Hematopoietic multipotent progenitor cell (in vitro differentiated cells): ENCODE results near the gene S1PR2. TPM values are rescaled to one million over a fixed set of nuclear protein-coding genes. Genes with fewer than 3 reads are reported as not detected.
A peak's percentile ranks its signal among the peaks of the same experiment; 100 is the strongest.
"Not testable (repeated sequence)": the region's sequence is repeated elsewhere in the genome, so short reads cannot be mapped to it uniquely, and the experiment has no call there.

Experiments used
- DNase-seq, 3 donors: peaks; one replicate each; pipeline ENCODE4 v3.0.0-alpha.2; 2011 to 2015; ENCODE audit warnings: low read depth in 2 of 3, low spot score in 2 of 3
- small RNA-seq: library from RNA; depleted of rRNA; stranded (forward); fragments of <200 nt; gene quantifications from one replicate; pipeline ENCODE3, GENCODE V24; 2012
- total RNA-seq: library from RNA; depleted of rRNA; stranded (reverse); fragments of >200 nt; gene quantifications from one replicate; pipeline ENCODE4 v1.2.3, GENCODE V29; 2012

S1PR2 gene
- total RNA-seq, 1 donor, result 6.7 TPM

GRCh38 chr19:10194500-10195198, 36.5 kb downstream of the S1PR2 start, which contains the start of gene DNMT1:
DNMT1 (minus strand) TSS chr19:10194953; CDS start chr19:10194899, 54 bp downstream.
- peak; percentile 86 to 97 (median 97) for DNase-seq

DNA sequence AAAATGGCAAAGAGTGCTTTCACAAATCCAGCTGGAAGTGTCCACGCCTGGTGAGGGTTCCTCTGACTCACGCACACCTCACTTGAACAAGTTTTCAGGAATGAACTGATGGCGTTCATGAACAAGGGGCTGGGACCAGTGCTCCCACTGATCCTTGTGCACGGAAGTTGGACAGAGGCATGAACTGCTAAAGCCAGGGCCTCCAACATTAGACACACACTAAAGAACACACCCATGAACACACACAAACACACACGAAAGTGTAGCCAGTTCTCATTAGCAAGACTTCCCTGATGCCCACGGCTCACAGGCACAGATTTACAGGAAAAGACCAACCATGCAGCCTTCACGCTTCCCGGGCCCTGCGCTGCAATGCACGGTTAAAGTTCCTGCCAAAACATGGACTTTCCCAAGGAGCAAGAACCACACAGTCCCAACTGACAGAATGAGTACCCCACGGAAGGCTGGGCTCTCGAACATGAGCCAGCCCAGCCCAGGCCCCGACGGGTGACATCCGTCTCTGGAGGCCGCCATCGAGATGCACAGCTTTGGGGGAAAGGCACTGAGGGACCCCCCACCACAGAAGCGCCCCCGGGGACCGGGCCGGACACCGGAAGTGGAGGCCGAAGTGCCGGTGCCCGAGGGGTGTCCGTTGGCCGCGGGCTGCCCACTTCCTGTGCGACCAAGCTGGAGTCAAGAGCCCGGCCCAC, 37.2 kb downstream of the S1PR2 start:
- DNase-seq, result peak in 1 of 3 donors; percentile 9

GRCh38 chr19:10192922-10193321, 38.2 kb downstream of the S1PR2 start:
- no peak for DNase-seq

DNA sequence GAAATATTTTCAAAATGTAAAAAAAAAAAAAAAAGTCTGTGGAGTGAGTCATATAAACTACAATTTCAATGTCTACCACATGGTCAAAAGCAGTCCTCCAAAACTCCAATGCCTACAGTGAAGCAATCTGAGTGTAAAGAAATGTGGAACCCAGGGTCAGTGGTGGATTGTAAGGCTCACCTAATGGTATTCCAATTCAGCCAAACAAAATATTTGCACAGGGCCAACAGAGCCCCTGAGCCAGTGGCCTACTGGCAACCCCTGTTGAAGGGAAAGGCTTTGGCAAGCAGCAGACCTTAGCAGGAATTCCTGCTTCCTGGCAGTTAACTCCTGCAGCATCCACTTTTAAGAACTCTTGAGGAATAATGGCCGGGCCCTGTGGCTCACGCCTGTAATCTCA, 39.8 kb downstream of the S1PR2 start:
- no peak for DNase-seq

GRCh38 chr19:10190026-10190425, 41.1 kb downstream of the S1PR2 start:
- no peak for DNase-seq

- DNase-seq, result no peak
Observed at GRCh38 chr19:10189616-10190015, 41.5 kb downstream of the S1PR2 start.

GRCh38 chr19:10187315-10187714, 43.8 kb downstream of the S1PR2 start:
- no peak for DNase-seq

DNA sequence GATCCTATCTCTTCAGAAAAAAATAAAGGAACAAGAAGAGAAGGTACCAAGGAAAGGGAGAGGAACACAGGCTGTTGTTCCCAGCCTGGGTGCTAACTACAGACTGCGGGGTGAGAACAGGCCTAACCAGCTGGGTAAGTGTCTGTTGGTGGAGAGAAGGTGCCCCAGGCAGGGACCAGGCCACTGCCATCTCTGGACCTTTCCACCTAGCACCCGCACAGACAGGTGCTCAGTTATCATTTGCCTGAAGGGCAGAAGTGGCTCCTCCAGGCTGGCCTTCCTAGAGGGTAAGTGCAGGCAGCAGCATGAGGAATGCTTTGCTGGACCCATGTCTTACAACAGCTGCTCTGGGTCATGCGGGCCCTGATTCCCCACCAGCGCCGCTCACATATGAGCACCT, 46.5 kb downstream of the S1PR2 start:
- DNase-seq, result no peak

GRCh38 chr19:10183926-10184325, 47.2 kb downstream of the S1PR2 start:
- DNase-seq, result no peak

GRCh38 chr19:10182847-10183246, 48.3 kb downstream of the S1PR2 start:
- DNase-seq, result no peak

- no peak for DNase-seq
Observed at GRCh38 chr19:10182076-10182475, 49.1 kb downstream of the S1PR2 start.

DNA sequence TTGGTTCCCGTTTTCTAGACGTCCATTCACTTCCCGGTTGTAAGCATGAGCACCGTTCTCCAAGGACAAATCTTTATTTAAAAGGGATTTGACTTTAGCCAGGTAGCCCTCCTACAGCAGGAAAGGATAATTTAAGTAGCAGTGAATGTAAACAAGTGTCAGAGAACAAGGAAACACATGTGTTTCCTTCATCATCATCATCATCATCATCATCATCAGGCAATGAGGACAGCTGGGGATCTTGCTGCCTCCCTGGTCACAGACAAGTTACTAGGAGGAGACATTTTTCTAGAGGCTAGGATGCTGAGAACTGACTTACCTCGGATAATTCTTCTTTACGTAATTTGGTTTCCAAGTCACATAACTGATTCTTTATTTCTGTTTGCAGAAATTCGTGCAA, 50.7 kb downstream of the S1PR2 start:
- no peak for DNase-seq

DNA sequence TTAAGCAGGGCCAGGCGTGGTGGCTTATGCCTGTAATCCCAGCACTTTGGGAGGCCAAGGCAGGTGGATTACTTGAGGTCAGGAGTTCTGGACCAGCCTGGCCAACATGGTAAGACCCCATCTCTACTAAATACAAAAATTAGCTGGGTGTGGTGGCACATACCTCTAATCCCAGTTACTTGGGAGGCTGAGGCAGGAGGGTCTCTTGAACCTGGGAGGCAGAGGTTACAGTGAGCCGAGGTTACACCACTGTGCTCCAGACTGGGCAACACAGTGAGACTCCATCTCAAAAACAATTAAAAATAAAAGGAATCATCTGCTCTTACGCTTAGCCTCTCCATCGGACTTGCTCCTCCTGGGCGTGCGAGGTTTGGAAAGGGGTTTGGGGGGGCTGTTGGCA, 51.1 kb downstream of the S1PR2 start:
- not testable (repeated sequence) for DNase-seq

- DNase-seq, result no peak
Observed at GRCh38 chr19:10173527-10173926, 57.6 kb downstream of the S1PR2 start.

Small RNAs within 50 kb of the gene (small RNA-seq; reads per million reads assigned to genes)
- not detected for gene MIR4322

Other genes starting within 250 kb of the S1PR2 start
- under 0.01 TPM for gene COL5A3, start 220.8 kb downstream of the S1PR2 start, total RNA-seq
- not detected for gene RDH8, start 217.8 kb downstream of the S1PR2 start, total RNA-seq
- gene SHFL, start 145.0 kb downstream of the S1PR2 start, total RNA-seq, result 56.8 TPM
- gene ANGPTL6, start 128.7 kb downstream of the S1PR2 start, total RNA-seq, result 12.7 TPM
- gene PPAN, start 125.0 kb downstream of the S1PR2 start, total RNA-seq, result 81.1 TPM
- 25.0 TPM for gene P2RY11, start 119.6 kb downstream of the S1PR2 start, total RNA-seq
- gene EIF3G, start 111.4 kb downstream of the S1PR2 start, total RNA-seq, result 513 TPM
- 70.0 TPM for gene DNMT1, start 36.4 kb downstream of the S1PR2 start, total RNA-seq
- 90.5 TPM for gene MRPL4, start 20.9 kb upstream of the S1PR2 start, total RNA-seq
- gene ICAM1, start 39.8 kb upstream of the S1PR2 start, total RNA-seq, result 15.3 TPM
- 66.0 TPM for gene ICAM4, start 55.6 kb upstream of the S1PR2 start, total RNA-seq
- gene ICAM5, start 58.6 kb upstream of the S1PR2 start, total RNA-seq, result 10.8 TPM
- gene ZGLP1, start 78.5 kb upstream of the S1PR2 start, total RNA-seq, result 0.54 TPM
- 27.5 TPM for gene FDX2, start 84.7 kb upstream of the S1PR2 start, total RNA-seq
- gene RAVER1, start 102.2 kb upstream of the S1PR2 start, total RNA-seq, result 47.9 TPM
- gene ICAM3, start 108.3 kb upstream of the S1PR2 start, total RNA-seq, result 367 TPM
- gene TYK2, start 149.2 kb upstream of the S1PR2 start, total RNA-seq, result 174 TPM
- gene CDC37, start 172.2 kb upstream of the S1PR2 start, total RNA-seq, result 131 TPM
- gene PDE4A, start 189.2 kb upstream of the S1PR2 start, total RNA-seq, result under 0.01 TPM